ENCODE results near the gene ABCC8. TPM values are rescaled to one million over a fixed set of nuclear protein-coding genes. Genes with fewer than 3 reads are reported as not detected.

Gene ABCC8
- total RNA-seq, 1 donor from 2014 or later = 8.2 TPM

DNA sequence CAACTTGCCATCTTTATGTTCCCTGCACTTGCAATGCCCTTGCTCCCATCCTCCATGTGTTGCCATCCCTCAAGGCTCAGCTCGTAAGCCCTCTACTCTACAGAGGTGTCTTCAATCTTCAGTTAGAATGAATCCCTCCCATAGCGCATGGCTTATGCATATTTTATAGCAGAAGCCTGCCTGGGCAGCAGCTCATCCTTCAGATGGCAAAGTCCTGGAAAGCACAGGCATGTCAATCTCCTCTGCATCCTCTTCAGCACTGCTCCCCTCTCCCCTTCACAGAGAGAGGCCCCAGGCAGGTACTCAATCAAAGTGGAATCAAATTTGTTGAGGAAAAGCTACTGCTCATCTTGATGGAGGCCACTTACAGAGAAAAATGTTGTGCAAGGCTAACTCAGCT, 31.1 kb upstream of the ABCC8 start:
- ATAC-seq = no peak
- intact Hi-C loops (cut with DNase I) = no loop called here

GRCh38 chr11:17506942-17507341, 30.3 kb upstream of the ABCC8 start:
- intact Hi-C loops (cut with DNase I) = no loop called here
- no peak for ATAC-seq
- no peak for DNase-seq (ENCODE audit: low spot score)

More for the DNA sequence above, 31.1 kb upstream of the ABCC8 start:
- DNase-seq (ENCODE audit: low spot score) = no peak

GRCh38 chr11:17506314-17506713, 29.7 kb upstream of the ABCC8 start:
- intact Hi-C loops (cut with DNase I) = no loop called here
- no peak for ATAC-seq

GRCh38 chr11:17505146-17505545, 28.5 kb upstream of the ABCC8 start:
- no peak for ATAC-seq
- DNase-seq (ENCODE audit: low spot score) = no peak
- intact Hi-C loops (cut with DNase I) = no loop called here

More at GRCh38 chr11:17506314-17506713, 29.7 kb upstream of the ABCC8 start:
- no peak for DNase-seq (ENCODE audit: low spot score)

GRCh38 chr11:17504330-17505107, 27.9 kb upstream of the ABCC8 start:
- intact Hi-C loops (cut with DNase I) = loop anchor here (5.0 kb wide), 1 partner anchor 112 kb away; no protein-coding TSS in a partner anchor
- DNase-seq (ENCODE audit: low spot score) = peak; percentile 86
- ATAC-seq = peak; percentile 68

GRCh38 chr11:17502630-17503029, 26.0 kb upstream of the ABCC8 start:
- DNase-seq (ENCODE audit: low spot score) (no peak), ATAC-seq (no peak)
- intact Hi-C loops (cut with DNase I) = loop anchor here (5.0 kb wide), 1 partner anchor 110 kb away; no protein-coding TSS in a partner anchor

GRCh38 chr11:17500673-17501072, 24.0 kb upstream of the ABCC8 start:
- ATAC-seq = no peak
- DNase-seq (ENCODE audit: low spot score) = no peak

DNA sequence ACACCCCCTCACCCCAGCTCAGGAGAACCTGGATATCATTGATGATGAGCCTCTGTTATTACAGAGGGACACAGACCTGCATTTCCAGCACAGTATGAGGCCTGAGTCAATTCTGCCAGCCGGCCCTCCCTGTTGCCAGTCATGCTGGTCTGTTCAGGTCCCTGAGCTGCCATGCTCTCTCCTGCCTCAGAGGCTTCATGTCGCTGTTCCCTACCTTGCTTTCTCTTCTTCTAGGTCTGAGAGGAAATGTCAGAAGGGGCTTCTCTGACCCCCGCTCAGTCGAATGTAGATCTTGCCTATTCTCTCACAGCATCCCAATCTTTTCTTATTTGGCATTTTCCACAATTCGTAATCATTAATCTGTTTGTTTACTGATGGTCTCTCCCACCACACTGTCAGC, 21.8 kb upstream of the ABCC8 start:
- no peak for ATAC-seq

More at GRCh38 chr11:17500673-17501072, 24.0 kb upstream of the ABCC8 start:
- intact Hi-C loops (cut with DNase I) = loop anchor here (5.0 kb wide), 1 partner anchor 108 kb away; no protein-coding TSS in a partner anchor

GRCh38 chr11:17498058-17498457, 21.4 kb upstream of the ABCC8 start:
- intact Hi-C loops (cut with DNase I) = no loop called here
- DNase-seq (ENCODE audit: low spot score) (no peak), ATAC-seq (no peak)

More for the DNA sequence above, 21.8 kb upstream of the ABCC8 start:
- no peak for DNase-seq (ENCODE audit: low spot score)
- intact Hi-C loops (cut with DNase I) = no loop called here

DNA sequence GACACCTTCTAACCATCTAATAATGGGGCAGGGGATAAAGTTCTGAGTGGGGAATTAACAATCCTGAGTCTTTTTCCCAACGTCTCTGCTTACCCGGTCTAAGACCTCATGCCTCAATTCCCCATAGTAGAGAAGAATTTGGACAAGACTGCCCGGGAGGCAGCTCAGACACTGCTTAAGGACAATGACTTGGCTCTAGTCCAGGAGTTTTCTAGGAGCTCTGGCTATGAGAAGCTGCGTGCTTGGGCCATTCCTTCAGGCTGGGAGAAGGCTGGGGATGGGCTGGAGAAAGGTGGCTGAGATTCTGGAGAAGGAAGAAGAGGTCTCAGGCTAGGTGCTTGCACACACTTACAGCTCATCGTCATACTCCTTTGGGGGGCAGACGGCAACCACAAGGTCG, 19.8 kb upstream of the ABCC8 start:
- DNase-seq (ENCODE audit: low spot score) (no peak), ATAC-seq (no peak)
- intact Hi-C loops (cut with DNase I) = no loop called here

GRCh38 chr11:17494019-17494418, 17.4 kb upstream of the ABCC8 start:
- DNase-seq (ENCODE audit: low spot score) (no peak), ATAC-seq (no peak)
- intact Hi-C loops (cut with DNase I) = no loop called here

DNA sequence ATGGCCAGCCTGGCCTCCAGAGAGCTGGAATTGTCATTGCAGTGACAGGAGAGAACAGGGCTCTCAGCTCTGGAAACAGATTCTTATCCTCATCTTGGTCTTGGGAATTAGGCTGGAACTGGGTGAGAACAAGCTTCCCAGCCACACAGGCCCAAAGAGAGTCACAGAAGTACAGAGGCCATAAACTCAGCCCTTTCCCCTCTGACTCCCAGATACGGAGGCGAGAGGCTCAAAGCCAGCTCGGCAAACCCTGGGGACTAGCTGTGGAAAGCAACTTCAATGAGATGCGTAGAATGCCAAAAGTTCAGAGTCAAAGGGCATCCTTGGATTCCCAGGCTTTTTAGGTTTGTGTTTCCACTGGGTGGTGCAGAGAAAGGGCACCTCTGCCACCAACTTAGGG, 14.3 kb upstream of the ABCC8 start:
- ATAC-seq = peak; percentile 58

DNA sequence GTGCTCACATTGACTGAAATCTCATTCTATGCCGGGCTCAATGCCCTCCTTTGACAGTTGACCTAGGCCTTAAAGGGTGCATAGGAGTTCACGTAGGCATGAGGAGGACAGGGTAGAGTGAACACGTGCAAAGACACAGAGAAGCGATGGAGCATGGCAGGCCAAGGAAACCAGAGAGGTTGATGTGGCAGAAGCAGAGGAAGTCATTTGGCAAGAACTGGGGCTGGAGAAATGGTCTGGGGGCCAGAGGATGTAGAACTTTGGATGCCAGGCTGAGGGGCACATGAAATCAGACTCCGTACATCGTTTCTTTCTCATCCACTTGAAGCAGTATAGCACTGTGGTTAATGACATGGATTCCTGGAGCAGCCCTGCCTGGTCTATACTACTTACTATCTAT, 13.6 kb upstream of the ABCC8 start:
- DNase-seq (ENCODE audit: low spot score) (no peak), ATAC-seq (no peak)
- intact Hi-C loops (cut with DNase I) = no loop called here

More for the DNA sequence above, 14.3 kb upstream of the ABCC8 start:
- intact Hi-C loops (cut with DNase I) = no loop called here
- no peak for DNase-seq (ENCODE audit: low spot score)

DNA sequence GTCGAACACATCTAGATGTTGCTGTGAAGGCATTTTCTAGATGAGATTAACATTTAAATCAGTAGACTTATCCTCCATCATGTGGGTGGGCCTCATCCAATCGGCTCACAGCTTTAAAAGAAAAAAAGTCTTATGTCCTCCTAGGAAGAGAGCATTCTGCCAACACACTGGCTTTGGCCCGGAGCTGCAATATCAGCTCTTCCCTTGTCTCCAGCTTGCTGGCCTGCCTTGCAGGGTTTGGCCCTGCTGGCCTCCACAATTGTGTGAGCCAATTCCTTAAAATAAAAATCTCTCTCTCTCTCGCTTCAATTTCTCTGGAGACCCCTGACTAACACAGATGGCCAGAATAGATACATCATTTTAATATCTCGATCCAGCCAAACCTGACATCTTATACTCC, 13.1 kb upstream of the ABCC8 start:
- no peak for DNase-seq (ENCODE audit: low spot score)
- intact Hi-C loops (cut with DNase I) = no loop called here
- ATAC-seq = peak; percentile 48

- ATAC-seq (no peak), DNase-seq (ENCODE audit: low spot score) (no peak)
- intact Hi-C loops (cut with DNase I) = no loop called here
Measured at GRCh38 chr11:17488563-17488962, 11.9 kb upstream of the ABCC8 start.

DNA sequence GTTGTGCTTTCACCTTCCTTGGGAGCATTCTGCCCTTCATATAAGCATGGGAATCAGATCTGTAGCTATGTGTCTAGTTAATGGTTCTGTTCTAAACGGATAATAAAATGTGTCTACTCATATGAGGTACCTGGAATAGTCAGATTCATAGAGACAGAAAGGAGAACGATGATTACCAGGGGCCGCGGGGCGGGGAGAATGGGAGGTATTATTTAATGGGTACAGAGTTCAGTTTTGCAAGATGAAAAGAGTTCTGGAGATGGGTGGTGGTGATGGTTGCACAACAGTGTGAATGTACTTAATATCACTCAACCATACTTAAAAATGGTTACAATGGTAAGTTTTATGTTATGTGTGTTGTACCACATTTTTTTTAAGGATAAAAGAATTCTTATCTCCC, 10.0 kb upstream of the ABCC8 start:
- no peak for DNase-seq (ENCODE audit: low spot score)
- ATAC-seq = no peak
- intact Hi-C loops (cut with DNase I) = no loop called here

GRCh38 chr11:17483505-17483904, 6.9 kb upstream of the ABCC8 start:
- ATAC-seq (no peak), DNase-seq (ENCODE audit: low spot score) (no peak)
- intact Hi-C loops (cut with DNase I) = no loop called here

GRCh38 chr11:17481905-17482304, 5.3 kb upstream of the ABCC8 start:
- ATAC-seq (no peak), DNase-seq (ENCODE audit: low spot score) (no peak)
- intact Hi-C loops (cut with DNase I) = no loop called here

GRCh38 chr11:17479284-17480214, 2.9 kb upstream of the ABCC8 start:
- peak; percentile 53 for ATAC-seq
- DNase-seq (ENCODE audit: low spot score) = no peak
- intact Hi-C loops (cut with DNase I) = no loop called here

DNA sequence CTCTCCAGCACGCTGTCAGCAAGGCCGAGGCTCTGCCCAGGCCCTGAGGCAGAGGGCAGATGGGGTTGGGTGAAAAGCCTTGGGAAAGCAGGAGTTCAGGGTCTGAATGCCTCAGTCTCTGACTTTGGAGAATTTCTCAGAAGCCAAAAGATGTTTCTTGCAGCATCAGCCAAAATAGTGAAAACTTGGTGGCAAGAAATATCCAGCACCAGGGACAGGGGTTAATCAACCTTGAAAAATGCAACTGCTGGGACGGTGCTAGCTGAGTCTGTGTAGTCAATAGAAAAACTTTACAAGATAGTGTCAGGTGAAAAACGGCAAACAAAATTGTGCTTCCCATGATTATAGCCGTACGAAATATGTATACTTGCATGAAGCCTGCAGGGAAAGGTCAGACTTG, 1.4 kb upstream of the ABCC8 start:
- ATAC-seq = no peak
- intact Hi-C loops (cut with DNase I) = no loop called here

More for the DNA sequence above, 1.4 kb upstream of the ABCC8 start:
- no peak for DNase-seq (ENCODE audit: low spot score)
